SK-N-SH (cell line): ENCODE measurements around the gene CCNI2. TPM values are rescaled to one million over a fixed set of nuclear protein-coding genes. Genes with fewer than 3 reads are reported as not detected.

Source experiments
- CTCF ChIA-PET: fragments of 300-600, 350-600 bp; formaldehyde crosslinking; extraction: SDS; loops from one replicate; lab custom pipeline; 2021; lab: Yijun Ruan, JAX
- POLR2A ChIA-PET: fragments of 350-600 bp; sonication (Branson Sonifier 250); formaldehyde crosslinking; extraction: SDS; loops from one replicate; lab custom pipeline; 2020; ENCODE audit warnings: antibody characterized with exemption, inconsistent platforms; lab: Yijun Ruan, JAX
- DNase-seq: peaks from one replicate; pipeline ENCODE4 v3.0.0; 2012
- H2AFZ ChIP-seq: fragments of 200-600 bp; sonication (generic); 2 replicates; pipeline ENCODE4 v1.8.1; 2016; ENCODE audit warnings: antibody characterized with exemption, mild to moderate bottlenecking, low read depth
- H3F3A ChIP-seq: fragments of 200-600 bp; sonication (generic); replicated peaks from 2 replicates; pipeline ENCODE3; 2016; ENCODE audit warnings: antibody characterized with exemption, mild to moderate bottlenecking; ENCODE audit not compliant: insufficient read depth
- H3K27ac ChIP-seq, 2 experiments: fragments of 200-500 bp in 1 of 2; fragments of 200-600 bp in 1 of 2; sonication (Bioruptor generic) in 1 of 2; sonication (generic), shearing (Covaris generic) in 1 of 2; 2 replicates each; pipeline versions ENCODE4 v1.5.1 to v1.6.1; 2014 to 2016; ENCODE audit warnings: low read depth in 2 of 2, inconsistent platforms in 1 of 2, low read length in 1 of 2, mild to moderate bottlenecking in 1 of 2, mixed read lengths in 1 of 2
- H3K27me3 ChIP-seq: fragments of 200-600 bp; sonication (generic), shearing (Covaris generic); 2 replicates; pipeline ENCODE4 v1.6.1; 2016; ENCODE audit warnings: mixed run types; ENCODE audit not compliant: insufficient read depth
- H3K36me3 ChIP-seq, 2 experiments: fragments of 200-500 bp in 1 of 2; fragments of 200-600 bp in 1 of 2; sonication (Bioruptor generic) in 1 of 2; sonication (generic) in 1 of 2; replicated peaks in 1 of 2; 2 replicates each; pipeline versions ENCODE3 to v1.5.1; 2014 to 2016; ENCODE audit warnings: low read length in 1 of 2, mild to moderate bottlenecking in 1 of 2; ENCODE audit not compliant: insufficient read depth in 2 of 2, control insufficient read depth in 1 of 2
- H3K4me1 ChIP-seq, 2 experiments: fragments of 200-500 bp in 1 of 2; fragments of 200-600 bp in 1 of 2; sonication (Bioruptor generic) in 1 of 2; sonication (generic), shearing (Covaris generic) in 1 of 2; 2 replicates each; pipeline versions ENCODE4 v1.5.1 to v1.6.1; 2014 to 2016; ENCODE audit warnings: low read depth in 1 of 2, low read length in 1 of 2, mixed run types in 1 of 2; ENCODE audit not compliant: insufficient read depth in 2 of 2, control insufficient read depth in 1 of 2
- H3K4me2 ChIP-seq: fragments of 200-600 bp; sonication (generic), shearing (Covaris generic); 2 replicates; pipeline ENCODE4 v1.6.1; 2017; ENCODE audit warnings: mixed run types
- H3K4me3 ChIP-seq, 2 experiments: fragments of 200-500 bp in 1 of 2; fragments of 200-600 bp in 1 of 2; sonication (Bioruptor generic) in 1 of 2; sonication (generic), shearing (Covaris generic) in 1 of 2; 2 replicates each; pipeline versions ENCODE4 v1.5.1 to v1.8.1; 2014 to 2016; ENCODE audit warnings: low read depth in 2 of 2, inconsistent platforms in 1 of 2, low read length in 1 of 2, mild to moderate bottlenecking in 1 of 2, mixed read lengths in 1 of 2, moderate library complexity in 1 of 2
- H3K79me2 ChIP-seq: fragments of 200-600 bp; sonication (generic); 2 replicates; pipeline ENCODE4 v1.8.1; 2017; ENCODE audit warnings: mild to moderate bottlenecking; ENCODE audit not compliant: insufficient read depth
- H3K9ac ChIP-seq: fragments of 200-600 bp; sonication (generic); 2 replicates; pipeline ENCODE4 v1.6.1; 2017; ENCODE audit warnings: mixed run types
- H3K9me2 ChIP-seq: fragments of 200-600 bp; sonication (generic); 2 replicates; pipeline ENCODE4 v1.6.1; 2017; ENCODE audit warnings: mixed run types
- H3K9me3 ChIP-seq: fragments of 200-600 bp; sonication (generic); 2 replicates; pipeline ENCODE4 v1.6.1; 2017; ENCODE audit warnings: mixed run types, mild to moderate bottlenecking, moderate library complexity
- H4K20me1 ChIP-seq: fragments of 200-600 bp; sonication (generic); 2 replicates; pipeline ENCODE4 v1.6.1; 2017; ENCODE audit warnings: mild to moderate bottlenecking, mixed run types; ENCODE audit not compliant: insufficient read depth
- CHD2 ChIP-seq: fragments of 150-350 bp; IDR thresholded peaks from 2 replicates; pipeline ENCODE4 v1.6.1; 2018; ENCODE audit warnings: low read length; ENCODE audit not compliant: partially characterized antibody
- EP300 ChIP-seq, 2 experiments: IDR thresholded peaks; 2 replicates each; pipeline versions ENCODE4 v1.4.0 to v1.6.1; 2012; ENCODE audit warnings: borderline replicate concordance in 1 of 2, low read depth in 1 of 2, low read length in 1 of 2
- EZH2phosphoT487 ChIP-seq: fragments of 200-600 bp; sonication (generic); IDR thresholded peaks from 2 replicates; pipeline ENCODE4 v1.6.1; 2017; ENCODE audit warnings: low read depth, mixed run types, mild to moderate bottlenecking, antibody characterized with exemption, moderate library complexity, borderline replicate concordance
- FOSL2 ChIP-seq: IDR thresholded peaks from 2 replicates; pipeline ENCODE4 v1.4.0; 2012; ENCODE audit warnings: low read depth, mild to moderate bottlenecking, moderate library complexity, borderline replicate concordance
- FOXJ3 ChIP-seq: sonication (generic); formaldehyde crosslinking; IDR thresholded peaks from 2 replicates; pipeline ENCODE4 v1.5.1; 2020; ENCODE audit warnings: mild to moderate bottlenecking, missing genetic modification reagents
- FOXM1 ChIP-seq: IDR thresholded peaks from 2 replicates; pipeline ENCODE4 v1.4.0; 2012; ENCODE audit warnings: low read depth, mild to moderate bottlenecking
- GABPA ChIP-seq: IDR thresholded peaks from 2 replicates; pipeline ENCODE4 v1.4.0; 2012; ENCODE audit warnings: low read depth, mild to moderate bottlenecking
- MEF2A ChIP-seq: IDR thresholded peaks from 2 replicates; pipeline ENCODE4 v1.4.0; 2012; ENCODE audit warnings: low read depth, borderline replicate concordance
- MXI1 ChIP-seq: IDR thresholded peaks from 2 replicates; pipeline ENCODE4 v1.6.1; 2012; ENCODE audit warnings: mild to moderate bottlenecking, low read depth, low read length, improper control_type of control experiment
- NFIC ChIP-seq: IDR thresholded peaks from 2 replicates; pipeline ENCODE4 v1.4.0; 2012; ENCODE audit warnings: borderline replicate concordance
- RFX5 ChIP-seq: IDR thresholded peaks from 2 replicates; pipeline ENCODE4 v1.6.1; 2012; ENCODE audit warnings: mild to moderate bottlenecking, improper control_type of control experiment, low read length
- SMC3 ChIP-seq: IDR thresholded peaks from 2 replicates; pipeline ENCODE4 v1.6.1; 2012; ENCODE audit warnings: low read depth, low read length, improper control_type of control experiment
- TEAD4 ChIP-seq: IDR thresholded peaks from 2 replicates; pipeline ENCODE4 v1.4.0; 2012; ENCODE audit warnings: mild to moderate bottlenecking, borderline replicate concordance; ENCODE audit not compliant: insufficient read depth
- WGBS: methylation state at CpG from one replicate; pipeline ENCODE4 v1.1.6; 2017; ENCODE audit warnings: low lambda C conversion rate; 5-methylcytosine and 5-hydroxymethylcytosine counted together
- polyA plus RNA-seq, 3 experiments: library from polyadenylated mRNA; depleted of rRNA; stranded (reverse); fragments of >200 nt; gene quantifications; 2 replicates each; pipeline ENCODE4 v1.2.3, GENCODE V29; 2012
- TF ChIP-seq, protein P1 (sequence below): IDR thresholded peaks from 2 replicates; pipeline ENCODE4 v1.4.0; 2012; ENCODE audit warnings: low read depth, borderline replicate concordance
- TF ChIP-seq, protein P2 (sequence below): fragments of 150-350 bp; IDR thresholded peaks from 2 replicates; pipeline ENCODE4 v1.6.1; 2016; ENCODE audit warnings: mild to moderate bottlenecking, low read depth, low read length
- TF ChIP-seq, protein P3 (sequence below): fragments of 150-350 bp; IDR thresholded peaks from 2 replicates; pipeline ENCODE4 v1.6.1; 2017; ENCODE audit warnings: antibody characterized with exemption, low read length, low read depth, borderline replicate concordance
- TF ChIP-seq, protein P4 (sequence below): IDR thresholded peaks from 2 replicates; pipeline ENCODE4 v1.4.0; 2012; ENCODE audit warnings: low read depth
- TF ChIP-seq, protein P5 (sequence below): IDR thresholded peaks from 2 replicates; pipeline ENCODE4 v1.4.0; 2012; ENCODE audit warnings: low read depth, borderline replicate concordance
- TF ChIP-seq, protein P6 (sequence below): fragments of 200-600 bp; sonication (generic); IDR thresholded peaks from 2 replicates; pipeline ENCODE4 v1.6.1; 2017; ENCODE audit warnings: antibody characterized with exemption, mild to moderate bottlenecking, moderate library complexity

The CCNI2 gene
- polyA plus RNA-seq, 1 of the 3 experiments (the other 2 are of a cell fraction), result 0.05 TPM

DNA sequence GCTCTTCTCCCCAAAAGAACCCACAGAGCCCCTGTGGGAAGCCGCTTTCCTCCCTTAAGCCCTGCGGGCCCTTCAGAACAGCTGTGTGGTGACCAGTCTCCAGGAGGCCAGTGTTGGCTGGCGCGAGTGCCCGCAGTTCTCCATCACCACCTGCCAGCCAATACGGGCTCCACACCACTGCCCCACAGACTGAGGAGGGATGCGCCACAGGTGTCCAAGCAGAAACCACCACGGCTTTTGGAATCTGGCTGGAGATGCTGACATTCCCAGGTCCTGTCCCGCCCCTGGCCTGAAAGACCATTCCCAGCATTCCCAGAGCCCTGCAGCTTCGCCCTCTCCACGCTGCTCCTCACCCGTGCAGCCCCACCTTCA lies 12.8 kb downstream of the CCNI2 start:
- H2AFZ ChIP-seq, result no peak overlapping the region
- H3K27me3 ChIP-seq, result no peaks in the 10 kb centered on the region
- H3K36me3 ChIP-seq, result peaks cover 18 to 64% of the 10 kb centered on the region in 2 experiments
- WGBS, result 98% methylated on average over 11 of the region's 12 CpGs
- H3K79me2 ChIP-seq, result no peaks in the 10 kb centered on the region
- no peak for DNase-seq
- no peak overlapping the region for H3K27ac ChIP-seq
- POLR2A ChIA-PET, result no interaction called here
- CTCF ChIA-PET, result no interaction called here
- no peak overlapping the region for H3K4me3 ChIP-seq
- H3K9ac ChIP-seq, result no peak overlapping the region
- H3K4me2 ChIP-seq, result no peak overlapping the region
- H3K9me2 ChIP-seq, result no peaks in the 10 kb centered on the region
- TF ChIP-seq MXI1 (no peak), EP300 (IDR thresholded peaks at IDR 0.05; ENCODE audit: borderline replicate concordance in 1 of 2, low read depth in 1 of 2, low read length in 1 of 2) (no peak), NFIC (no peak), MEF2A (no peak), RFX5 (no peak), TEAD4 (no peak), FOSL2 (no peak)
- TF ChIP-seq, protein P1, sequence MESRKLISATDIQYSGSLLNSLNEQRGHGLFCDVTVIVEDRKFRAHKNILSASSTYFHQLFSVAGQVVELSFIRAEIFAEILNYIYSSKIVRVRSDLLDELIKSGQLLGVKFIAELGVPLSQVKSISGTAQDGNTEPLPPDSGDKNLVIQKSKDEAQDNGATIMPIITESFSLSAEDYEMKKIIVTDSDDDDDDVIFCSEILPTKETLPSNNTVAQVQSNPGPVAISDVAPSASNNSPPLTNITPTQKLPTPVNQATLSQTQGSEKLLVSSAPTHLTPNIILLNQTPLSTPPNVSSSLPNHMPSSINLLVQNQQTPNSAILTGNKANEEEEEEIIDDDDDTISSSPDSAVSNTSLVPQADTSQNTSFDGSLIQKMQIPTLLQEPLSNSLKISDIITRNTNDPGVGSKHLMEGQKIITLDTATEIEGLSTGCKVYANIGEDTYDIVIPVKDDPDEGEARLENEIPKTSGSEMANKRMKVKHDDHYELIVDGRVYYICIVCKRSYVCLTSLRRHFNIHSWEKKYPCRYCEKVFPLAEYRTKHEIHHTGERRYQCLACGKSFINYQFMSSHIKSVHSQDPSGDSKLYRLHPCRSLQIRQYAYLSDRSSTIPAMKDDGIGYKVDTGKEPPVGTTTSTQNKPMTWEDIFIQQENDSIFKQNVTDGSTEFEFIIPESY, result no peak
- TF ChIP-seq, protein P2, sequence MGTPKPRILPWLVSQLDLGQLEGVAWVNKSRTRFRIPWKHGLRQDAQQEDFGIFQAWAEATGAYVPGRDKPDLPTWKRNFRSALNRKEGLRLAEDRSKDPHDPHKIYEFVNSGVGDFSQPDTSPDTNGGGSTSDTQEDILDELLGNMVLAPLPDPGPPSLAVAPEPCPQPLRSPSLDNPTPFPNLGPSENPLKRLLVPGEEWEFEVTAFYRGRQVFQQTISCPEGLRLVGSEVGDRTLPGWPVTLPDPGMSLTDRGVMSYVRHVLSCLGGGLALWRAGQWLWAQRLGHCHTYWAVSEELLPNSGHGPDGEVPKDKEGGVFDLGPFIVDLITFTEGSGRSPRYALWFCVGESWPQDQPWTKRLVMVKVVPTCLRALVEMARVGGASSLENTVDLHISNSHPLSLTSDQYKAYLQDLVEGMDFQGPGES, result no peak
- TF ChIP-seq, protein P3, sequence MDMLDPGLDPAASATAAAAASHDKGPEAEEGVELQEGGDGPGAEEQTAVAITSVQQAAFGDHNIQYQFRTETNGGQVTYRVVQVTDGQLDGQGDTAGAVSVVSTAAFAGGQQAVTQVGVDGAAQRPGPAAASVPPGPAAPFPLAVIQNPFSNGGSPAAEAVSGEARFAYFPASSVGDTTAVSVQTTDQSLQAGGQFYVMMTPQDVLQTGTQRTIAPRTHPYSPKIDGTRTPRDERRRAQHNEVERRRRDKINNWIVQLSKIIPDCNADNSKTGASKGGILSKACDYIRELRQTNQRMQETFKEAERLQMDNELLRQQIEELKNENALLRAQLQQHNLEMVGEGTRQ, result no peak
- TF ChIP-seq, protein P4, sequence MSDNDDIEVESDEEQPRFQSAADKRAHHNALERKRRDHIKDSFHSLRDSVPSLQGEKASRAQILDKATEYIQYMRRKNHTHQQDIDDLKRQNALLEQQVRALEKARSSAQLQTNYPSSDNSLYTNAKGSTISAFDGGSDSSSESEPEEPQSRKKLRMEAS, result no peak
- H4K20me1 ChIP-seq, result no peaks in the 10 kb centered on the region
- no peaks in the 10 kb centered on the region for H3F3A ChIP-seq
- no peaks in the 10 kb centered on the region; a peak in 1 of 4 replicates for H3K4me1 ChIP-seq
- no peaks in the 10 kb centered on the region for H3K9me3 ChIP-seq

DNA sequence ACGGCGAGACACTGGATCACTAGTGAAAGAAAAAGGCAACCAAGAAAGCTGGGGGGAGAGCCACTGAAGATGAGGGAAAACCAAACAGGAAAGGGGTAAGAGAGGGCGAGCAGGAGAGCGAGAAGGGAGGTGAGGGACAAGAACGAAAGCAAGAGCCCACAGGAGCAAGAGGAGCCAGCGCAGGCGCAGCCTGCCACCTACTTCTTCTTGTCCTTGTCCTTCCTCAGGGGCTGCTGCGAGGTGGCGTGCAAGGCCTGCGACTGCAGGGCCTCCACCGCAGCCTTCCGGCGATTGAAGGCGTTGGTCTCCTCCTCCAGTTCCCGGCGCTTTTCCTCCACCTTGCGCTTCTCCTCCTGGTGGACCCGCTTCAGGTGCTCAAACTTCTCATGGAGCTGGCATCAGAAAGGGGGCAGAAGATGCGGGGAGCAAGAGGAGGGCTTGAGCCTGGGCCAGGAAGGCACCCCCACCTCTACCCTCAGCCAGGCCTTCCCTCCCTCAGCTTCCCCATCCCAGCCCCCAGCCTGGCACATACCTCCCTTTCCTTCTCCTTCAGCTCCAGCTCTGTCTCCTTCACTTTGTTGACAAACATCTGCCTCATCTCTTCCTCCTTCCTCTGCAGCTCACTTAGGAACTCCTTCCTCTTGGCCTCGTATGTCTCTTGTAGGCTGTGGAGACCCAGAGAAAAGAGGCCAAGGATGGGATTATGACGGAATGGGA lies 13.5 kb downstream of the CCNI2 start:
- WGBS, result 94% methylated on average over 20 of the region's 21 CpGs
- peaks cover 18 to 67% of the 10 kb centered on the region in 2 experiments for H3K36me3 ChIP-seq
- POLR2A ChIA-PET, result no interaction called here
- H4K20me1 ChIP-seq, result no peaks in the 10 kb centered on the region
- H3K27ac ChIP-seq, result no peak overlapping the region
- H3K4me1 ChIP-seq, result no peaks in the 10 kb centered on the region; a peak in 1 of 4 replicates
- H3K9me3 ChIP-seq, result no peaks in the 10 kb centered on the region
- CTCF ChIA-PET, result interaction anchor here (0.9 to 1.8 kb wide), 2 partner anchors 56 to 59 kb away, joined by 3 to 5 read pairs; no protein-coding TSS in a partner anchor
- no peak for DNase-seq
- no peak overlapping the region for H3K4me3 ChIP-seq
- H3K4me2 ChIP-seq, result no peak overlapping the region
- no peaks in the 10 kb centered on the region for H3K27me3 ChIP-seq
- no peak overlapping the region for H2AFZ ChIP-seq
- H3K9me2 ChIP-seq, result no peaks in the 10 kb centered on the region
- H3F3A ChIP-seq, result no peaks in the 10 kb centered on the region
- no peak overlapping the region for H3K9ac ChIP-seq
- H3K79me2 ChIP-seq, result no peaks in the 10 kb centered on the region
- TF ChIP-seq EZH2phosphoT487 (no peak), MEF2A (no peak), FOXM1 (no peak), FOXJ3 (no peak), SMC3 (no peak), TEAD4 (no peak), CHD2 (no peak), GABPA (no peak)
- TF ChIP-seq, protein P5, sequence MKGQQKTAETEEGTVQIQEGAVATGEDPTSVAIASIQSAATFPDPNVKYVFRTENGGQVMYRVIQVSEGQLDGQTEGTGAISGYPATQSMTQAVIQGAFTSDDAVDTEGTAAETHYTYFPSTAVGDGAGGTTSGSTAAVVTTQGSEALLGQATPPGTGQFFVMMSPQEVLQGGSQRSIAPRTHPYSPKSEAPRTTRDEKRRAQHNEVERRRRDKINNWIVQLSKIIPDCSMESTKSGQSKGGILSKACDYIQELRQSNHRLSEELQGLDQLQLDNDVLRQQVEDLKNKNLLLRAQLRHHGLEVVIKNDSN, result no peak
- TF ChIP-seq, protein P6, sequence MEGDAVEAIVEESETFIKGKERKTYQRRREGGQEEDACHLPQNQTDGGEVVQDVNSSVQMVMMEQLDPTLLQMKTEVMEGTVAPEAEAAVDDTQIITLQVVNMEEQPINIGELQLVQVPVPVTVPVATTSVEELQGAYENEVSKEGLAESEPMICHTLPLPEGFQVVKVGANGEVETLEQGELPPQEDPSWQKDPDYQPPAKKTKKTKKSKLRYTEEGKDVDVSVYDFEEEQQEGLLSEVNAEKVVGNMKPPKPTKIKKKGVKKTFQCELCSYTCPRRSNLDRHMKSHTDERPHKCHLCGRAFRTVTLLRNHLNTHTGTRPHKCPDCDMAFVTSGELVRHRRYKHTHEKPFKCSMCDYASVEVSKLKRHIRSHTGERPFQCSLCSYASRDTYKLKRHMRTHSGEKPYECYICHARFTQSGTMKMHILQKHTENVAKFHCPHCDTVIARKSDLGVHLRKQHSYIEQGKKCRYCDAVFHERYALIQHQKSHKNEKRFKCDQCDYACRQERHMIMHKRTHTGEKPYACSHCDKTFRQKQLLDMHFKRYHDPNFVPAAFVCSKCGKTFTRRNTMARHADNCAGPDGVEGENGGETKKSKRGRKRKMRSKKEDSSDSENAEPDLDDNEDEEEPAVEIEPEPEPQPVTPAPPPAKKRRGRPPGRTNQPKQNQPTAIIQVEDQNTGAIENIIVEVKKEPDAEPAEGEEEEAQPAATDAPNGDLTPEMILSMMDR, result no peak
- TF ChIP-seq, protein P4, result no peak
